ENCODE data around the gene INSRR. TPM values are rescaled to one million over a fixed set of nuclear protein-coding genes. Genes with fewer than 3 reads are reported as not detected.

Gene INSRR
- total RNA-seq, 1 experiment from 2014 or later, result not detected

DNA sequence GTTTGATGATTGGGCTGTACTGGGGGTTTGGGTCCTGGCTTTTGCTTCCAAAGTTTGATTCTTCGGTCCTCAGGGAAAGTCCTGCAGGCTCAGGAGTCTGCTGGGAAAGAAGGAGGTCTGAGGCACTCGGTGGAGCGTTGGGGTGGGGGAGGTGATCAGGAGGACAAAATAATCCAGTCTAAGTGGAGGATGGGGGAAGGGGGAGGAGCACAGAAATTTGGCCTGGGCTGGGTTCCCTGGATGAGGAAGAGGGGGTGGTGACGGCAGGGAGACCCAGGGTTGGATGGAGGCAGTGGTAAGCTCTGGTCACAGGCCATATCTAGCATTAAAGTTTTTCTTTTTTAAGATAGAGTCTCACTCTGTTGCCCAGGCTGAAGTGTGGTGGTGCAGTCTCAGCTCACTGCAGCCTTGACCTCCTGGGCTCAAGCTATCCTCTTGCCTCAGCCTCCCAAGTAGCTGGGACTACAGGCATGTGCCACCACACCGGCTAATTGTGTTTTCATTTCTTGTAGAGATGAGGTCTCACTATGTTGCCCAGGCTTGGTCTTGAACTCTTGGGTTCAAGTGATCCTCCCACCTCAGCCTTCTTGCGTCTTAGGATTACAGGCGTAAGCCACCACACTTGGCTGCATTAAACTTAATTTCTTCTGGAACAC, 49.1 kb downstream of the INSRR start:
- Histone ChIP-seq H3K4me2 (ENCODE audit: low read length) (no peak overlapping the region), H3K4me1 (ENCODE audit: insufficient read depth, low read length) (peaks cover 22% of the 10 kb centered on the region), H3K27ac (ENCODE audit: low read length) (no peak overlapping the region), H3K79me2 (ENCODE audit: low read length) (no peaks in the 10 kb centered on the region), H3K9me3 (ENCODE audit: low read length) (no peaks in the 10 kb centered on the region), H3K9ac (ENCODE audit: low read length) (no peak overlapping the region), H2AFZ (ENCODE audit: low read length) (no peak overlapping the region), H3K9me2 (replicated peaks; ENCODE audit: low read length) (no peaks in the 10 kb centered on the region), H3F3A (ENCODE audit: low read length, unreplicated experiment) (no peaks in the 10 kb centered on the region), H4K20me1 (ENCODE audit: low read length) (no peaks in the 10 kb centered on the region), H3K27me3 (ENCODE audit: low read length) (no peaks in the 10 kb centered on the region), H3K36me3 (ENCODE audit: low read depth, low read length) (no peaks in the 10 kb centered on the region), H3K4me3 (ENCODE audit: low read length) (no peak overlapping the region)
- DNase-seq (no peak), ATAC-seq (no peak)
- ChIA-PET CTCF (interaction anchor here (0.6 kb wide), 1 partner anchor 29 kb away, joined by 3 read pairs; no protein-coding TSS in a partner anchor), POLR2A (ENCODE audit: unreplicated experiment) (interaction anchor here (1.0 kb wide), 1 partner anchor 81 kb away, joined by 5 read pairs; the partner anchor contains the start of genes ISG20L2 and METTL25B)
- intact Hi-C loops (cut with micrococcal nuclease), result no loop called here
- no peak for TF ChIP-seq EZH2 (IDR thresholded peaks at IDR 0.05; ENCODE audit: low read length, unreplicated experiment)
- TF ChIP-seq, protein P1, sequence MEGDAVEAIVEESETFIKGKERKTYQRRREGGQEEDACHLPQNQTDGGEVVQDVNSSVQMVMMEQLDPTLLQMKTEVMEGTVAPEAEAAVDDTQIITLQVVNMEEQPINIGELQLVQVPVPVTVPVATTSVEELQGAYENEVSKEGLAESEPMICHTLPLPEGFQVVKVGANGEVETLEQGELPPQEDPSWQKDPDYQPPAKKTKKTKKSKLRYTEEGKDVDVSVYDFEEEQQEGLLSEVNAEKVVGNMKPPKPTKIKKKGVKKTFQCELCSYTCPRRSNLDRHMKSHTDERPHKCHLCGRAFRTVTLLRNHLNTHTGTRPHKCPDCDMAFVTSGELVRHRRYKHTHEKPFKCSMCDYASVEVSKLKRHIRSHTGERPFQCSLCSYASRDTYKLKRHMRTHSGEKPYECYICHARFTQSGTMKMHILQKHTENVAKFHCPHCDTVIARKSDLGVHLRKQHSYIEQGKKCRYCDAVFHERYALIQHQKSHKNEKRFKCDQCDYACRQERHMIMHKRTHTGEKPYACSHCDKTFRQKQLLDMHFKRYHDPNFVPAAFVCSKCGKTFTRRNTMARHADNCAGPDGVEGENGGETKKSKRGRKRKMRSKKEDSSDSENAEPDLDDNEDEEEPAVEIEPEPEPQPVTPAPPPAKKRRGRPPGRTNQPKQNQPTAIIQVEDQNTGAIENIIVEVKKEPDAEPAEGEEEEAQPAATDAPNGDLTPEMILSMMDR (conservative IDR thresholded peaks at IDR 0.05; ENCODE audit: low read depth, low read length), result no peak
- TF ChIP-seq EZH2phosphoT487 (IDR thresholded peaks at IDR 0.05; ENCODE audit: borderline replicate concordance, low read length), result no peak
- no TSS peak for BruUV-seq (replicated peaks)

GRCh38 chr1:156809281-156809680, 49.6 kb downstream of the INSRR start:
- Histone ChIP-seq H3K79me2 (ENCODE audit: low read length) (no peaks in the 10 kb centered on the region), H4K20me1 (ENCODE audit: low read length) (no peaks in the 10 kb centered on the region), H3K27ac (ENCODE audit: low read length) (no peak overlapping the region), H3K4me2 (ENCODE audit: low read length) (no peak overlapping the region), H3K4me1 (ENCODE audit: insufficient read depth, low read length) (peaks cover 17% of the 10 kb centered on the region), H3K9me3 (ENCODE audit: low read length) (no peaks in the 10 kb centered on the region), H3K36me3 (ENCODE audit: low read depth, low read length) (no peaks in the 10 kb centered on the region), H3K4me3 (ENCODE audit: low read length) (no peak overlapping the region), H3K9ac (ENCODE audit: low read length) (no peak overlapping the region), H2AFZ (ENCODE audit: low read length) (no peak overlapping the region), H3K9me2 (replicated peaks; ENCODE audit: low read length) (no peaks in the 10 kb centered on the region), H3F3A (ENCODE audit: low read length, unreplicated experiment) (no peaks in the 10 kb centered on the region), H3K27me3 (ENCODE audit: low read length) (no peaks in the 10 kb centered on the region)
- intact Hi-C loops (cut with micrococcal nuclease), result no loop called here
- ChIA-PET POLR2A (ENCODE audit: unreplicated experiment) (interaction anchor here (1.0 kb wide), 1 partner anchor 81 kb away, joined by 5 read pairs; the partner anchor contains the start of genes ISG20L2 and METTL25B), CTCF (interaction anchor here (0.6 kb wide), 1 partner anchor 29 kb away, joined by 3 read pairs; no protein-coding TSS in a partner anchor)
- ATAC-seq, result no peak
- TF ChIP-seq EZH2 (IDR thresholded peaks at IDR 0.05; ENCODE audit: low read length, unreplicated experiment), result no peak
- TF ChIP-seq, protein P1 (conservative IDR thresholded peaks at IDR 0.05; ENCODE audit: low read depth, low read length), result no peak
- no peak for TF ChIP-seq EZH2phosphoT487 (IDR thresholded peaks at IDR 0.05; ENCODE audit: borderline replicate concordance, low read length)
- BruUV-seq (replicated peaks), result no TSS peak
- no peak for DNase-seq

Data from PC-3 (cell line).